AG09309 (cell line): Measurements from ENCODE around the gene RSPH1.

Experiments
- DNase-seq: peaks from one replicate; pipeline ENCODE4 v3.0.0-alpha.2; 2010; ENCODE audit warnings: low read depth
- H3K4me3 ChIP-seq: 2 replicates; pipeline ENCODE4 v1.5.1; 2011; ENCODE audit warnings: mild to moderate bottlenecking, low read depth, low read length, moderate library complexity; ENCODE audit not compliant: control insufficient read depth
- CTCF ChIP-seq: IDR thresholded peaks from 2 replicates; pipeline ENCODE4 v1.5.1; 2011; ENCODE audit warnings: mild to moderate bottlenecking, low read depth, low read length, inconsistent platforms; ENCODE audit not compliant: insufficient read depth, control insufficient read depth; ENCODE audit errors: missing control alignments

Gene RSPH1

DNA sequence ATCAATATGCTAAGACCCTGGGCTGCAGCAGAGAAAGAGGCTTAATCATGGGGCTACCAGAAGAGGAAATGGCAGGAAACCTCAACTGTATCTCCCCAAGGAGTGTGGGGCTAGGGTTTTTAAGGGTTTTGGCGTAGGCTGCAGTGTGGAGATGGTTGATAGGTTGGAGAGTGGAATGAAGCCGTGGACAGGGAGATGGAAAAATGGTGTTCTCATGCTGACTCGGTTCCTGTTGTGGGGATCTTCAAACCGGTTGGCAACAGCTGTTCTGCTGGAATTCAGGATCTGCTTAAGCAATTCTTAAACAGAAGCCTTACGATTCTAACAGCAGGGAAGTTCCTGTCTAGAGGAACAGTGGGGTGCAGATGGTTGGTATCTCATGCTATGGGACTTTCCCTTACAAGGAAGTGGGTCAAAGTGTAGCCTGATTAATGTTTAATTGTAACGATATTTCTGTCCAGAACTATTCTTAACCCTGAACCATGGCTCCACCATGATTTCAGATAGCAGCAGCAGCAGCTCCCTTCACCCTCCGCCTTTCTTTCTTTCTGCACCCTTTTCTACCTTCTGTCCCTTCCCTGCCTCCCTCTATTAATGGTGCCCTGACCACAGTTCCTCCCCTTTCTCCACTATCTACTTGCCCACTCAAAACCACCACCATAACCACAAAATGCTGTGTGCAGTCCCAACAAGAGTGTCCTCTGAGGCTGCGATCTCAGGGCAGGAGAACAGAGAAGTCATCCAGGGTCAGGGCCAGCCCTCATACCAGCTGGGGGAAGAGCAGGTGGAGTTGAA is 30.8 kb downstream of the RSPH1 start:
- no peak for TF ChIP-seq CTCF
- no peak overlapping the region for H3K4me3 ChIP-seq
- no peak for DNase-seq

- TF ChIP-seq CTCF: no peak
- DNase-seq: no peak
- H3K4me3 ChIP-seq: no peak overlapping the region
These were observed 32.0 kb downstream of the RSPH1 start for GRCh38 chr21:42463861-42464515.

GRCh38 chr21:42461881-42462877 is 33.8 kb downstream of the RSPH1 start:
- no peak overlapping the region for H3K4me3 ChIP-seq
- DNase-seq: no peak
- no peak for TF ChIP-seq CTCF

DNA sequence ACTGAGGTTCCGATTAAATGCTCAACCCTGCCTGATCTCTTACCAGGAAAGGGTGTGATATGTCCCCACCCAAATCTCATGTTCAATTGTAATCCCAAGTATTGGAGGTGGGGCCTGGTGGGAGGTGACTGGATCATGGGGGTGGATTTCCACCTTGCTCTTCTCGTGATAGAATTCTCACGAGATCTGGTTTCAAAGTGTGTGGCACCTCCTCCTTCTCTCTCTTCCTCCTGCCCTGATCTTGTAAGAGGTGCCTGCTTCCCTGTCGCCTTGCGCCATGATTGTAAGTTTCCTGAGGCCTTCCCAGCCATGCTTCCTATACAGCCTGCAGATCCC is 34.9 kb downstream of the RSPH1 start:
- no peak overlapping the region for H3K4me3 ChIP-seq
- DNase-seq: no peak
- TF ChIP-seq CTCF: no peak

DNA sequence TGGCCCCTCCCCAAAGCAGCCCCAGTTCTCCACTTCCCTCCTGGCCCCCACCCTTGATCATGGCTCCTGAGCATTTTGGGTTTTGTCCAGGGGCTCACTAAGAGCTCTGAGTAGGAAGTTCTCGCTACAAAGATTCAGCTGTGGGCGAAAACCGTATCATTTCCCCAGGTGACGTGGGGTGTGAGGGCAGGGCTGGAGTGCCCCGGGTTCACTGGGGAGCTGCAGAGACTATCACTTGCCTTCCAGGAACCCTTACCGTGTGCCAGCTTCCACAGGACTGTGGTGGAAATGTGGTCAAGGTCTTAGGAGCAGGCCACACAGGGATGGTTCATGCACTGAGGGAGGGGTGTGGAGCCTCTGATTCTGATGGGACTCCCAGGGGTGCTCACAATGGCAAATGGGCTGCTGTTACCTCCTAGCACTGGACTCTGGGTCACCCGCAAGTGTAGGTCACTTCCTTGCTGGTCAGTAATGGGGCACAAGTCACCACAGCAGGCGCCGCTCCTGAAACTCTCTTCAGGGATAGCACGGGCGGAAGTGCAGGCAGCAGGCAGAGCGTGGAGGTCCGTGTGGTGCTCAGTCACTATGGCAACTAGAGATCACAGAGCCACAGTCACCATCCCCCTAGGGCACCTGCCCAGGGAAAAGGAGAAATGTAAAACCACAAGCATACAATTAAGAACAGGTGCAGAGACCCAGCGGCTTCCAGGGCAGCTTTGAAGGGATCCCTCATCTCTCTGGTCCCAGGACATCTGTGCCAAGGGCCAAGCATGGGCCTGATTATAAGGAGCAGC is 35.4 kb downstream of the RSPH1 start:
- no peak for TF ChIP-seq CTCF
- no peak overlapping the region for H3K4me3 ChIP-seq
- no peak for DNase-seq
